SK-N-SH treated with all-trans-retinoic acid at 6 μM for 48 hours (cell line): ENCODE results near the gene NFE2L1.

Experiments
- ARNTL ChIP-seq: fragments of 450-650 bp; formaldehyde crosslinking; IDR thresholded peaks from 2 replicates; pipeline ENCODE4 v1.5.0; 2020; ENCODE audit warnings: low read depth, mild to moderate bottlenecking, moderate library complexity, borderline replicate concordance
- CSDC2 ChIP-seq: fragments of 250-450 bp; sonication (Bioruptor Pico); IDR thresholded peaks from 2 replicates; pipeline ENCODE4 v1.5.0; 2020; ENCODE audit warnings: mild to moderate bottlenecking, moderate library complexity
- CSRNP3 ChIP-seq: fragments of 250-450 bp; sonication (Bioruptor Pico); IDR thresholded peaks from 2 replicates; pipeline ENCODE4 v1.5.1; 2021; ENCODE audit warnings: mild to moderate bottlenecking, moderate library complexity
- GLIS3 ChIP-seq: fragments of 250-450 bp; sonication (Bioruptor Pico); IDR thresholded peaks from 2 replicates; pipeline ENCODE4 v1.5.0; 2020; ENCODE audit warnings: mild to moderate bottlenecking, moderate library complexity
- OSR1 ChIP-seq: fragments of 250-450 bp; sonication (Bioruptor Pico); IDR thresholded peaks from 2 replicates; pipeline ENCODE4 v1.8.0; 2022; ENCODE audit warnings: moderate library complexity, mild to moderate bottlenecking, inconsistent platforms
- POU6F1 ChIP-seq: fragments of 250-450 bp; sonication (Bioruptor Pico); IDR thresholded peaks from 2 replicates; pipeline ENCODE4 v1.8.0; 2021; ENCODE audit warnings: low read depth, mild to moderate bottlenecking, moderate library complexity, borderline replicate concordance
- RARB ChIP-seq: fragments of 250-450 bp; sonication (Bioruptor Pico); IDR thresholded peaks from 2 replicates; pipeline ENCODE4 v1.8.0; 2021; ENCODE audit warnings: mild to moderate bottlenecking, moderate library complexity
- TCF4 ChIP-seq: fragments of 250-450 bp; sonication (Bioruptor Pico); IDR thresholded peaks from 2 replicates; pipeline ENCODE4 v1.8.0; 2021; ENCODE audit warnings: mild to moderate bottlenecking, moderate library complexity, borderline replicate concordance
- ZC3H10 ChIP-seq: fragments of 250-450 bp; sonication (Bioruptor Pico); IDR thresholded peaks from 2 replicates; pipeline ENCODE4 v1.5.1; 2021; ENCODE audit warnings: mild to moderate bottlenecking, moderate library complexity
- ZNF565 ChIP-seq: fragments of 450-650 bp; formaldehyde crosslinking; conservative IDR thresholded peaks from 2 replicates; pipeline ENCODE4 v1.5.0; 2020; ENCODE audit warnings: low read depth, mild to moderate bottlenecking, moderate library complexity
- ZNF70 ChIP-seq: fragments of 450-650 bp; formaldehyde crosslinking; IDR thresholded peaks from 2 replicates; pipeline ENCODE4 v1.5.0; 2020; ENCODE audit warnings: mild to moderate bottlenecking, moderate library complexity
- ZNF8 ChIP-seq: fragments of 450-650 bp; formaldehyde crosslinking; IDR thresholded peaks from 2 replicates; pipeline ENCODE4 v1.5.0; 2020; ENCODE audit warnings: mild to moderate bottlenecking, moderate library complexity
- TF ChIP-seq, protein P1 (sequence below): fragments of 250-450 bp; sonication (Bioruptor Pico); IDR thresholded peaks from 2 replicates; pipeline ENCODE4 v1.5.1; 2020; ENCODE audit warnings: low read depth, mild to moderate bottlenecking, moderate library complexity
- TF ChIP-seq, protein P2 (sequence below): fragments of 250-450 bp; sonication (Bioruptor Pico); IDR thresholded peaks from 2 replicates; pipeline ENCODE4 v1.8.0; 2020; ENCODE audit warnings: mild to moderate bottlenecking, moderate library complexity, borderline replicate concordance

- TF ChIP-seq OSR1, result no peak
- TF ChIP-seq, protein P1, sequence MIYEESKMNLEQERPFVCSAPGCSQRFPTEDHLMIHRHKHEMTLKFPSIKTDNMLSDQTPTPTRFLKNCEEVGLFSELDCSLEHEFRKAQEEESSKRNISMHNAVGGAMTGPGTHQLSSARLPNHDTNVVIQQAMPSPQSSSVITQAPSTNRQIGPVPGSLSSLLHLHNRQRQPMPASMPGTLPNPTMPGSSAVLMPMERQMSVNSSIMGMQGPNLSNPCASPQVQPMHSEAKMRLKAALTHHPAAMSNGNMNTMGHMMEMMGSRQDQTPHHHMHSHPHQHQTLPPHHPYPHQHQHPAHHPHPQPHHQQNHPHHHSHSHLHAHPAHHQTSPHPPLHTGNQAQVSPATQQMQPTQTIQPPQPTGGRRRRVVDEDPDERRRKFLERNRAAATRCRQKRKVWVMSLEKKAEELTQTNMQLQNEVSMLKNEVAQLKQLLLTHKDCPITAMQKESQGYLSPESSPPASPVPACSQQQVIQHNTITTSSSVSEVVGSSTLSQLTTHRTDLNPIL (CRISPR knock-in tag), result no peak
- TF ChIP-seq RARB, result no peak
- TF ChIP-seq ZNF565 (CRISPR knock-in tag), result no peak
- TF ChIP-seq ZNF70 (CRISPR knock-in tag), result no peak
- TF ChIP-seq GLIS3, result no peak
- TF ChIP-seq POU6F1 (CRISPR knock-in tag), result no peak
- no peak for TF ChIP-seq ZNF8
- TF ChIP-seq ARNTL (CRISPR knock-in tag), result no peak
- no peak for TF ChIP-seq TCF4 (CRISPR knock-in tag)
- TF ChIP-seq CSRNP3 (CRISPR knock-in tag), result no peak
- TF ChIP-seq, protein P2, sequence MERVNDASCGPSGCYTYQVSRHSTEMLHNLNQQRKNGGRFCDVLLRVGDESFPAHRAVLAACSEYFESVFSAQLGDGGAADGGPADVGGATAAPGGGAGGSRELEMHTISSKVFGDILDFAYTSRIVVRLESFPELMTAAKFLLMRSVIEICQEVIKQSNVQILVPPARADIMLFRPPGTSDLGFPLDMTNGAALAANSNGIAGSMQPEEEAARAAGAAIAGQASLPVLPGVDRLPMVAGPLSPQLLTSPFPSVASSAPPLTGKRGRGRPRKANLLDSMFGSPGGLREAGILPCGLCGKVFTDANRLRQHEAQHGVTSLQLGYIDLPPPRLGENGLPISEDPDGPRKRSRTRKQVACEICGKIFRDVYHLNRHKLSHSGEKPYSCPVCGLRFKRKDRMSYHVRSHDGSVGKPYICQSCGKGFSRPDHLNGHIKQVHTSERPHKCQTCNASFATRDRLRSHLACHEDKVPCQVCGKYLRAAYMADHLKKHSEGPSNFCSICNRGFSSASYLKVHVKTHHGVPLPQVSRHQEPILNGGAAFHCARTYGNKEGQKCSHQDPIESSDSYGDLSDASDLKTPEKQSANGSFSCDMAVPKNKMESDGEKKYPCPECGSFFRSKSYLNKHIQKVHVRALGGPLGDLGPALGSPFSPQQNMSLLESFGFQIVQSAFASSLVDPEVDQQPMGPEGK, result no peak
- TF ChIP-seq ZC3H10 (CRISPR knock-in tag), result no peak
- no peak for TF ChIP-seq CSDC2
These were observed 47.0 kb upstream of the NFE2L1 start for GRCh38 chr17:48001197-48001596.
